HuH-7.5 (cell line): ENCODE results near the gene ASPSCR1.

Experiments
- DNase-seq: peaks from one replicate; pipeline ENCODE4 v3.0.0; 2011; ENCODE audit warnings: low spot score

The ASPSCR1 gene

DNA sequence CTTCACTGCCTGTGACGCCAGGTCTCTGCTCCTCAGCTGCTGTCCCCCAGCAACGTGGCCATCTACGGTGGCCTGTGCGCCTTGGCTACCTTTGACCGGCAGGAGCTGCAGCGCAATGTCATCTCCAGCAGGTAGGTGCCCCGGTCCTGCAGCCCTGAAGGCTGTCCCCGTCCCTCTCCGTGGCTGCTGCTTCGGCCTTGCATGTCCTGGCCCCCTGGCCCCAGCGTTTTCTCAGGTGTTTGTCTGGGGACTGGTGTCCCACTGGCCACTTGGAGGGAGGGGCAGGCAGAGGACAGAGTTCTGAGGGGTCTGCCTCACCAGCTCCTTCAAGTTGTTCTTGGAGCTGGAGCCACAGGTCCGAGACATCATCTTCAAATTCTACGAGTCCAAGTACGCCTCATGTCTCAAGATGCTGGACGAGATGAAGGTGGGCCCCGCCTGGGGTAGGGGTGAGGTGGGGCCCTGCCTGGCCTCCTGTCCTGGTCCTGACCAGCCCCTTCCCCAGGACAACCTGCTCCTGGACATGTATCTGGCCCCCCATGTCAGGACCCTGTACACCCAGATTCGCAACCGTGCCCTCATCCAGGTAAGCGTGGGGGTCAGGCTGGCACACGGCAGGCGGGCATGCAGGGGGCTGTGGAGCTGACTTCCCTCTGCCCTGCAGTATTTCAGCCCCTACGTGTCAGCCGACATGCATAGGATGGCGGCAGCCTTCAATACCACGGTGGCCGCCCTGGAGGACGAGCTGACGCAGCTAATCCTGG lies 78.7 kb downstream of the ASPSCR1 start:
- no peak for DNase-seq

DNA sequence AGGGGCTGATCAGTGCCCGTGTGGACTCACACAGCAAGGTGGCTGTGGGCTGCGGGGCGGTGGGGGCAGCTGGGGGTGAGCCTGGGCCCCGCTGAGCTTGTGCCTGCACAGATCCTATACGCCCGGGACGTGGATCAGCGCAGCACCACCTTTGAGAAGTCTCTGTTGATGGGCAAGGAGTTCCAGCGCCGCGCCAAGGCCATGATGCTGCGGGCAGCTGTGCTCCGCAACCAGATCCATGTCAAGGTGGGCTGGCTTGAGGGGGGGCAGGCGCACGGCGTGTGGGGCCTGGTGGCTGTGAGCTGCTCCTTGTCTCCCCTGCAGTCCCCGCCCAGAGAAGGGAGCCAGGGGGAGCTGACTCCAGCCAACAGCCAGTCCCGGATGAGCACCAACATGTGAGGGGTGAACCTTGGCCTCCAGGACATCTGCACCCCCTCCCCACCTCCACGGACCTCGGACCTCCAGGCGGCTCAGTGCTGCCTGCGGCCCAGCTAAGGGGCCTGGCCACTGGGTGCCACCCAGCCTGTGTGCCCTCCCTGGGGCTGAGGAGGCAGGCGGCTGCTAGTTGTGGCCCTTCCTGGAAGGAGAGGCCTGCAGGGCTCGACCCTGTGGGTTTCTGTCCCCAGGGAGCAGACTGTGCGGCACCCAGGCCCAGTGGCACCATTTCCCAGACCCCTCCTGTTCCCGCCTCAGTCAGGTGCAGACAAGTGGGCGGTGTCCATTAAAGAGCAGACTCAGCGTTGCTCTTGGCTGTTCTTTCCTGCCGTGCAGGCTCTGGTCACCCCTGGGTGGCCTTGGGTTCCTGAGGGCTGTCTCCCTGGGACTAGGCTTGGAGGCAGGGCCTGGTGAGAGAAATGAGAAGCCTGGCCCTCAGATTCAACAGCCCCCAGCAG lies 79.5 kb downstream of the ASPSCR1 start:
- no peak for DNase-seq

DNA sequence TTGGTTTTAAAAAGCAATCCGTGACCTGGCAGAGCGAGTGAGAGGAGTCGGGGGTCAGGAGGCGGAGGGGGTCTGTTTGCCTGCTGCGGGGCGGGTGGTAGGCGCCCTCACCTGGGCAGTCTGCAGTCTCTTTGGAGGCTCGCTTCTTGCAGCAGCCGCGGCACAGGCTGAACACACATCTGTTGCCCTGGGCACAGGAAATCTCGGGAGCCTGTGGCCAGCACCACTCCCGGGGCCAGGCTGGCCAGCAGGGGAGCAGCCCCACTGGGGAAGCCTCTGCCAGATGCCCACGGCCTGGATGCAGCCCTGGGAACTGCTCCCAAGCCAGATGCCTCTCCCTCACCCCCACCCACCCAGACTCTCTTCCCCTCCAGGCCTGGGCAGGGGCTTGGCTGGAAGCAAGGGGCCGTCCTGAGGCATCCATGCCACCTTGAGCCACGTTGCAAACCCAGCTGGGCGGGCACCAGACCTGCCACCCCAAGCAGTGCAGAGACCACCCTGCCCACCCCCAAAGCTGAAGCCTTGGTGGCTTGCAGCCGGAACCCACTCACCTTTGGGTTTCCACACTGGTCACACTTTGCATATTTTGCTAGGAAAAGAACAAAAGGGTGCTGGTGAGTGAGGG lies 80.9 kb downstream of the ASPSCR1 start:
- no peak for DNase-seq

DNA sequence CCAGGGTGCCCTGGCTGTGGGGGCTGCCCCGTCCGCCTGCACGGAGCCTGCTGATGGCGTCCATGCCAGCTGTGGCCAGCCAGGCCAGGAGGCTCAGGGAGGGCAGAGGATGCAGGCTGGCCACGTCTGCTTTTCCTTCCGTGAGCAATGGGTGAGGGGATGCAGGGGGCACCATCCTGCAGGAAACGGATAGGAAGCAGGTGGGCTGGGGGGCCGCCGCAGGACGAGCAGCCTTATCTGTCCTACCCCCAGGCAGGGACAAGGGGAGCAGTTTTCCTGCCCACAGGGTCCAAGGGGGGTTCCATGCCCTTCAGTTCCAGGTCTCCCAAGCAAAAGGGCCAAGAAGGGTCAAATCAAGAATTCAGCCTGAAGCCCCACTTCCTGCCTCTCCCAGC lies 81.4 kb downstream of the ASPSCR1 start:
- DNase-seq: no peak

DNA sequence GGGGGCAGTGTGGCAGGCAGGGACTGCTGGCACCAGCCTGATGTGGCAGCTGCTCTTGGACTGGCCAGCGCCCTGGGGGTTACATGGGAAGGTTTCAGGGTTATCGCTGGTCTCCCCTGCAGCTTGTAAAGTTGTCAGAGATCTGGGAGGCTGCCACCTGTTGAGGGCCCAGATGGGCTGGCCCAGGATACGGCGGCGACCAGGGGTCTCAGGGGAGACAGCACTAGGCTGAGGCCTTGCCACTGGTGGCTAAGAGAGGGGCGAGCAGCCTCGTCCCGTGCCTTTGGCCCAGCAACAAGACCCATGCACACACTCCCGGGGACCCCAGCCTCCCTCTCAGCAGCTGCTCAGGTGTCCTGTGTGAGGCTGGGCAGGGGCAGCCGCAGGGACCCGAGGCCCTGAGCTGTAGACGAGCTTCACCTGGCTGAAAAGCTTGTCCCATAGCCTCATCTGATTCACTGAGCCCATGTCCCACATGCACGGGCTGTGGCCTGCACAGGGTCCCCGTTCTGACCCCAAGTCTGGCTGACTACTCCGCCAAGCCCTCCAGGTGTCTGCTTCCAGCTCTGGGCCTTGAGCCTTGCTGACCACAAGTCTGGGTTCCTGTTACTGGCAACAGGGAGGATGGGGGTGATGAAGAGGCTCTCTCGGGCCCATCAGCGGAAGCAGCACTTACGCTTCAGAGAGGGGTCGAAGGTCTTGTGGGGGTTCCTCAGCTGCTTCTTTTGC lies 82.0 kb downstream of the ASPSCR1 start:
- no peak for DNase-seq

DNA sequence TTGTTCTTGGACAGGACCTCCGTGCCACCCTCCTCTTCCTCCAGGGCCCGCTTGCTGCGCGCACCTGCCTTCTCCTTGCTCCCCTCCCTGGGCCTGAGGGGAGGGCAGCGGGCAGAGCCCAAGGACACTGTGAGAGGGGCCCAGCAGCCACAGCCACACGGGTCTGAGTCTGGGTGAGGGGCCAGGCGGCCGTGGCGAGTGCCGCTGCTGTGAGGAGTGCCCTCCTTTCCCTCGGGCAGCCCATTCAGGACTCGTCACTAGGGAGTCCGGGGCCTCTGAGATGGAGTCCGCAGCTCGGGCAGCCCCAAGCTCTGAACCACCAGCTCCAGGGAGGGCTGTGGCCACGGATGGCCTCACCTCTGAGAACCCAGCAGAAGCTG lies 82.6 kb downstream of the ASPSCR1 start:
- DNase-seq: no peak

DNA sequence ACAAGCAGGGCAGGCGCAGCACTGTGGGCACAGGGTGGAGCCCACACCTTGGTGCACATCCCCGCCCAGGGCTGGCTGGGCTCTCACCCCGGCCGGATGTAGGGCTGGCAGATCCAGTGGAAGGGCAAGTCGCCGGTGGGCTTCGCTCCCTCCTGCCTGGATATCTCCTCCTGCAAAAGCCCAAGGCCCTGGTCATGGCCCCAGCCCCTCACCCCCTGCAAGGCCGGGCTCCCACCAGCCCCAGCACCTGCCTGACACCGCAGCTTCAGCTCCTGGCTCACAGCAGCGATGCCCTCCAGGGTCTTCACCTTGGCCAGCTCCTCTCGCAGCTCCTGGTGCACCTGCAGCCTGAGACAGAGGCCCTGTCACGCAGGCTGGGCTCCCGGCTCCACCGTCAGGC lies 83.2 kb downstream of the ASPSCR1 start:
- no peak for DNase-seq

DNA sequence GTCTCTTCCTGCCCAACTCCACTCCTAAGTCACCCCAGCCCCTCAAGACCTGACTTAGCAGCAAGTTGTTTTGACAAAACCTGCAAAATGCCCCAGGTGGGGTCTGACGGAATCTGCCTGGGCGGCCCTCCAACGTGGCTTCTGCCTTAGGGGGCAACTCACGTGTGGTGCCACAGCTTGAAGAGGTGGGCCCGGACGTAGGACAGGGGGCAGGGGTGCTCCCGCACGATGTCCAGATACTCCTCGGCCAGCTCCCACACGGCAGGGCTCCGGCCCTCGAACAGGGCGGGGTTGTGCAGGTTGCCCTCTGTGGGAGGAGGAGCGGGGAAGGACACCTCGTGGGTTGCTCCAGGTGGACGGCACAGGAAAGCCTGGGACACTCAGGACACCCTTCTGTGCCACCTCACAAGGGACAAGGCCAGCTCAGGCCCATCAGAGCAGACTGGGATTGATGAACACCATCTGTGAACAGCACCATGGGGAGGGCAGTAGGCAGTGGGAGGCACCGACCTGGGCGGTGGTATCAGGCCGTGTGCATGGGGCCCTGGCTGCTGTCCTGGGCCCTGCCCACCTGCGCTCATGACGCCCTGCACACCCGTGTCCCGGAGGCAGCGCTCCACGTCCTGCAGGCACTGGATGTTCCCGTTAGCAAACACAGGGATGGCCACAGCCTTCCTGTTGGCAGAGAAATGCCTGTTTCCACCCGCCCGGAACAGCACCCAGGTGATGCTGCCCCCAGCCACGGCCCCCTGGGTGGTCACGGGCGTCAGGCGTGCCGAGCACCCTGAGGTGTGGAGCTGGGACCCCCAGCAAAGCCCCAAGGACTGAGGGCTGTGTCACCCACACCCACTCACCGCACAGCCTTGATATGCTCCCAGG lies 83.9 kb downstream of the ASPSCR1 start:
- no peak for DNase-seq

DNA sequence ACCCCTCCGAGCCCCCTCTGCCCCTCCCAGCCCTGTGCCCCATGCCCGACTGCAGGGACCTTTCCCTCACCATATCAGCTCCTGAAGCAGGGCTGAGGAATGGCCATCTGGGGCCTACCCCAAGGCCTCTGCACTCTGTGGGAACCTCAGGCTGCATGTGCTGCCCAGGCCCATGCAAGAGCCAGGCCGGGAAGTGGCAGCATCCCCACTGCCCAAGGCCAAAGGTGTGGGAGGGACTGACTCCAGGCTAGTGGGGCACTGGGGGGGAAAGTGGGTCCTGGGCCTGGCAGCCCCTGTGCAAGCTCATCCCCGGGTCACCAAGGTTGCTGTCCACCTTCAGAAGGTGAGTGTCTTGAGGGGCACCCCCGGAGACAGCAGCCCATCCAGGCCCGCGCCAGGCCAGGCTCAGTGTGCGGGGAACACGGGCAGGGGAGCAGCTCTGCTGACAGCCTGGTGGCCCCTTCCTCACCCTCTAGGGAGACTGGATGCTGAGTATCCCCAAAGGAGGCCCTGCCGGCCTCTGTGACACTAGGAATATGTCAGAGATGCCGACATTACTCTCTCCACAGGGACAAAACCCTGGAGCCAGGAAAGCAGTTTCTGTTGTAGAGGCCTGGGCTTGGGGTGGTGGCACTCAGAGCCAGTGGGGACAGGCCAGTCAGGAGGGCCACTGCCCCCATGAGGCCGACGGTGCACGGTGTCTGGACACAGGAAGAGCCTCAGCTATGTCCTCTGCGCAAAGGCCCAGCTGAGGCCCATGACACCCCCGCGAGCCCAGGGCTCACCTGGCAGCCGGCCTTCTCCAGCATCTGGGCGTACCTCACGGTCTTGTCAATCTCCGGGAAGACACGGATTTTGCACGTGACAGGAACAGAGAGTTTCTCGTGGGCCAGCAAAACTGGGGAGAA lies 84.9 kb downstream of the ASPSCR1 start:
- no peak for DNase-seq

DNA sequence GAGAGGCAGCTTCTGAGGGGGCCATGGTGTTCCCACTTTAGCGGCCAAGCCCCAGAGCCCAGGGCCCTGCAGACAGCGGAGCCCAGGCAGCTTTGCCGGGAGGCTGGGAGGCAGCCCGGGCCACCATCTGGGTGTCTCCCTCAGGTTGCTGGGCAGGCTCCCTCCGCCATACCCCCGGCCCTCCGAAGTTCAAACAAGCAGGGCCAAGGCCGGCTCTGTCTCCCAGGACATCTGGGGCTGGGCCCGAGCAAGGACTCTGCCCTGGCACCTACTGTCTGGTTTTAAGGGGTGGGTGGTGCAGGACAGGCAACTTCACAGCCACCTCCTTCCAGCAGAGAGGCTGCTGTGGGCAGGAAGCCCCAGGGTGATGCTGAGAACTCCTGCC lies 85.5 kb downstream of the ASPSCR1 start:
- DNase-seq: no peak

DNA sequence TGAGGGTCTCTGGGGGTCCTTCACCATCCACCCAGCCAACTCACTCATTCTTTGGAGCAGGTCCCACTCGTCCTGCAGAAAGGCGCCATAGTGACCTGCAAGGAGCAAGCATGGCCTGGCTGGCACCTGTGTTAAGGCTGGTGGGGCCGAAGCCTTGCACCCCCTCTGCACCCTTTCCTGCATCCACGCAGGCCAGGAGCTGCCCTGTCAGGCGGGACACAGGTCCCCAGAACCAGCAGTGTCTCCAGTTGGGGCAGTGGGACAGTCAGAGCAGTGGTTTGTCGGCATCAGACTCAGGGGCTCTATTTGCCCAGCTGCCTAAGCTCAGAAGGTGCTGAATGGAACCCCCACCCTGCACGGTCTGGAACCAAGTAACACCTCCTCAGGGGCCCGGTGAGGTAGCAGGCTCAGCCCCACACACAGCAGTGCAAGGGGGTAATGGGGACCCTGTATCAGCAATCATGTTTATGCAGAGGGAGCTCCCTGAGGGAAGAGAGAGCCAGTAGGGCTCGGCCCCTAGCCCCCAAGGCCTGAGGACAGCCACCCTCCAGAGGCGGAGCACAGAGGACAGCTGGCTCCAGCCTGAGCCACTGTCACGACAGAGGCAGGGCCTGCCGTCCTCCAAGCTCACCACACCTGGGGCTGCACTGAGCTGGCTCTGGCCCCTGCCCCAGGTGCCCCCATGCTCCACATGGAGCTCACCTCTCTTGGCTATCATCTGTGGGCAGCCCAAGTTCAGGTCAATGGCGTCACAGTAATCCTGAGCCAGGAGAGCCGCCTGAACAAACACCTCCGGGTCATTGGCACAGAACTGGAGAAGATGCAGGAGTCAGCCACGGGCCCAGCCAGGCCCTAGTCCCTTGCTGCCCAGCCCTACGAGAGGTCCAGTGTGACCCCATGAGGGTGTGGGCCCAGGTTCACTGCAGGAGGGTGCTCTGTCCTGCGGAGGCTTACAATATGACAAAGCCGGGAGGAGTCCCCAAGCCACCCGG lies 86.3 kb downstream of the ASPSCR1 start:
- no peak for DNase-seq

DNA sequence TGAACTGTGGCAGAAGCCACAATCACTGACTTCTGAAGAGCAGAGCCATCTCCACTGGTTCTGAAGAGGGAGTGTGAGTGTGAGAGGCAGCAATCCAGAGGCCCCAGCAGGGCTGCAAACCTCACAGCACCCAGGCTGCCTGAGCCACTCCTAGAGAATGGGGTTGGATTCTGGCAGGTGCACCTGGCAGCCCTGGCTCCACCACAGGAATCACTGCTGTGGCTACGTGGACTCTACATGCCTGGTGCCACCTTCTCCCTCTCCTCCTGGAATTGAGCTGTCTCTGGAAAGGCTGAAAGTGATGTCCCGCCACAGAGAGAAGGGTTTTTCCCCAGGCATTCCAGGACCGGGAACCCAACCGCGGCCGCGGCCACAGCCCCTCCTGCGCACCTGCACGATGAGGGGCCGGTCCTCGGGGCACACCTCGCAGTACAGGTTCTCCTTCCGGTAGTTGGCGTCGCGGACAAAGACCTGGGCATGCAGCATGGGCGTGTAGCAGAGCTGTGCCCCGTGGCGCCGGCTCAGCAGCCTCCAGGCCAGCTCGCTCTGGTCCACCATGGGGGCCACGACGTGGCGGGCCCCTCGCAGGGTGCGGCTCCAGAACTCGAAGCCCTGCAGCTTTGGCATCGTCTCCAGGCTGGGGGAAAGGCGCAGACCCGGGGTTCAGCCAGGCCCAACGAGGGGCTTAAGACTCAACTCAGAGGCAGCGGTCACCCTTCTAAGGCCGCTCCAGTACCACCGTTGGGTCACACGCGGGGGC lies 87.2 kb downstream of the ASPSCR1 start:
- DNase-seq: no peak

DNA sequence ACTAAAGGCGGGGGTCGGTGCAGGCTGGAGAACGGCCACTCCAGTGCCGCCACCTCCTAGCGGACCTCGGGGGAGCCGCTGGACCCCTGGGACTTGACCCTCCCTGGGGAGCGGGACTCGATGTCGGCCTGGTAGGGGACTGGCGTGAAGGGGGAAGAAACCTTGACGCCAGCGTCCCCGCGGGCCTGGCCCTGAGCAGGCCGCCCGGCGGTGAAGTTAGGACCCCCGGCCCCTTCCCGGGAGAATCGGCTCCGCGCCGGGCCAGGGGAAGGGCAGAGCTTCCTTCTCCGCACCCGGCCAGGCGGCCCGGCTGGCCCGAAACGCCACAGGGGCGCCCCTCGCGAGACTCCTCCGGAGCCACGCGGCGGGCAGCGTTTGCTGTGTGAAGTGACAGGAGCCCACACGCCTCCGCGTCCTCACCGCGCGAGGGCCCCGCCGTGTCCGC lies 87.8 kb downstream of the ASPSCR1 start:
- no peak for DNase-seq

DNA sequence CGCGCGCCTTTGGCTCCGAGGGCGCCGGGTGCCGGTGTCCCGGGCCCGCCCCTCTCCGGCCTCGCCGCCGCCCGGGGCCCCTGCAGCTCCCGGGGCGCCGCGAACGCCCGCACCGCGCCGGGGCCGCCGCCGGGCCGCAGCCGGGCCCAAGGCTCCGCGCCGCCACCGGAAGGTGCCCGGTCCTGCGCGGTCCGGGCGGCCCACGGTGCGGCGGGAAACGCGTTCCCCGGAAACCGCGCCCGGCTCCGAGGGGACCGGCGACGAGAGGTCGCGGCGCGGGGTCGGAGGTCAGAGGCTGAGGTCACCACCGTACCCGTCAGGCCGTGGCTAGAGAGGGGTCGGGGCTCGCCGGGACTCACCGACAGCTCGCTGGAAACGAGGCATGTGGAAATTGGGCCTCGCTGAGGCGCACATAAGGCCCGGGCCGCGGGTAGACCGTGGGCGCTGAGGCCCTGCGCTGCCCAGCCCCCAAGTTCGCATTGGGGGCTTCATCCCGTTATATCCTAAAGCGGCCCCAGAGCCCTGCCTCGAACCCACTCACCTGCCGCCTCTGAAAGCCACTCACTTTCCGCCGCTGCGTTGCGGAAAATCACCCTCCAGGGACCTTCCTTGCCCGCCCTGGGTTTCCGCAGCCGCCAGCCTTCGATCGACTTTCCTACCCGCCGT lies 88.3 kb downstream of the ASPSCR1 start, which contains the start of gene DUS1L:
Gene DUS1L (minus strand): TSS at position 167 of the 666 bp plus-strand sequence. CDS start 745 bp downstream, outside the sequence.
- DNase-seq: peak; percentile 72
